ENCODE results near the gene ABHD17B.

Gene ABHD17B

DNA sequence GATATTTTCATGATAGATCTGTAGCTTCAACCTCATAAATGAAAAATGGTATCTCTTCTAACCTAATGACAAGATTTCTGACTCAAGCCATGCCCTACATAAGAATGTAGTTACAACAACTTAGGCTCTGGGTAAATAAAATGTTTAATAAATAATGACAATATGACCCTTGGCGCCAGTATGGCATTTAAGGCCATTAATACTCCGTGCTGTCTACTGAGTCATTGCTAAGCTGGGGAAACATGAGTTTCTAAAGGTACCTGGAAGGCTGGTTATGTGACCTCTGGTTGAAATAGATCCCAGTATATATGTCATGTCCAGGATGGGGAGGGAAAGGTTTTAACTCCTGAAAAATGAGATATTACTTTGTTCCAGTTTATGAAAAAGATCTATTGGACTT lies 84.7 kb downstream of the ABHD17B start:
- H3K4me1 Mint-ChIP-seq (ENCODE audit: low read depth) = peaks cover 3% of the 10 kb centered on the region
- no peaks in the 10 kb centered on the region for H3K27me3 Mint-ChIP-seq
- H3K4me3 Mint-ChIP-seq = no peak overlapping the region
- no peak overlapping the region for H3K27ac Mint-ChIP-seq
- H3K9me3 Mint-ChIP-seq (ENCODE audit: low read depth) = no peaks in the 10 kb centered on the region
- no peaks in the 10 kb centered on the region for H3K36me3 Mint-ChIP-seq

DNA sequence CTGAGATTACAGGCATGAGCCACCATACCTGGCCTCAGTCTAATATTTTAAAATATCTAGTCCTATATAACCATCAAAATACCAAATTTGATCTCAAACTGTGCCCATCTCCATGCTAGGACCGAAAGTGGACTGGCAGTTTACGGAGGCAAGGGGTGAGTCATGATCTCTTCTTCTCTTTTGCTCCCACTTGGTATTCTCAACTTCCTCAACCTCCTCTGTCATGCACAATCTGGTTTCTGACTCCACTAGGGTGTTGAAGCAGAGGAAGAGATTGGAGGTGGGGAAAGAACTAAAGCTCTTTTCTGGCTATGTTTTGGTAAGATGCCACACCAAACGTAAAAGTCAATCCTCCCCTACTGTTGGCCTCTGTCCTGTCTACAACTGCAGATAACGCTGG lies 86.7 kb downstream of the ABHD17B start:
- H3K4me1 Mint-ChIP-seq (ENCODE audit: low read depth) = peaks cover 3% of the 10 kb centered on the region
- no peak overlapping the region for H3K27ac Mint-ChIP-seq
- H3K4me3 Mint-ChIP-seq = no peak overlapping the region
- H3K27me3 Mint-ChIP-seq = no peaks in the 10 kb centered on the region
- H3K9me3 Mint-ChIP-seq (ENCODE audit: low read depth) = no peaks in the 10 kb centered on the region
- no peaks in the 10 kb centered on the region for H3K36me3 Mint-ChIP-seq

DNA sequence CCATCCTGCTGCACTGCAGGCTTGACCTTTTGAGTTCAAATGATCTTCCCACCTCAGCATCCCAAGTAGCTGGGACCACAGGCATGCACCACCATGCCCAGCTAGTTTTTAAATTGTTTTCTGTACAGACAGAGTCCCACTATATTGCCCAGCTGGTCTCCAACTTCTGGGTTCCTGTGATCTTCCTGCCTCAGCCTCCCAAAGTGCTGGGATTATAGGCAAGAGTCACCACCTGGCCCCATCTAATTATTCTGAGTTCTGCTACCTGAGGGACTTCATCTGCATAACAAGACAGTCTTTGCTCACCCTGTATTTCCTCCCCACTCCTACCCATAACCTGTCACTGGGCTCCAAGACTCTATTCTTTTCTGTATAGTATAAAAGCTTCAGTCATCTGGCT lies 88.1 kb downstream of the ABHD17B start:
- Mint-ChIP-seq H3K4me3 (no peak overlapping the region), H3K36me3 (no peaks in the 10 kb centered on the region), H3K27me3 (no peaks in the 10 kb centered on the region), H3K4me1 (ENCODE audit: low read depth) (peaks cover 8% of the 10 kb centered on the region), H3K9me3 (ENCODE audit: low read depth) (no peaks in the 10 kb centered on the region), H3K27ac (peak overlapping the region; percentile 5)

DNA sequence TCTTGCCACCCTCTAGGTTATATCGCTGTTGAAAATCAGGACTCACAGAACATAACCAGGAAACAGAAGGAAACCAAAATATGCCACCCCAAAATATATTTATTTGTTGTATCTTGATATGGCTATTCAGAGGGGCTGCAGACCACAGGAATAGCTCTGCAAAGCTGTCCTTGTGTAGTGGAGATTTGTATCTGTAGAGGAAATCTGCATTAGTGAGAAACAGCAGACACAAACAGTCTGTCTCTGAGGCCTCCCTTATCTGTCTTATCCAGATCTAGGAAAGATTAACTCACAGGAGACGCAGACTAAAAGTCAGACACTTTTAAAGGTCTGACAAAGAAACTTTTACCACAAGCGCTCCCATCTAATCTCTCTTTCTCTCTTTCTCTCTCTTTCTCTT lies 88.5 kb downstream of the ABHD17B start:
- peaks cover 10% of the 10 kb centered on the region for H3K4me1 Mint-ChIP-seq (ENCODE audit: low read depth)
- H3K27ac Mint-ChIP-seq = peak overlapping the region; percentile 5
- no peak overlapping the region for H3K4me3 Mint-ChIP-seq
- no peaks in the 10 kb centered on the region for H3K36me3 Mint-ChIP-seq
- H3K27me3 Mint-ChIP-seq = no peaks in the 10 kb centered on the region
- no peaks in the 10 kb centered on the region for H3K9me3 Mint-ChIP-seq (ENCODE audit: low read depth)

DNA sequence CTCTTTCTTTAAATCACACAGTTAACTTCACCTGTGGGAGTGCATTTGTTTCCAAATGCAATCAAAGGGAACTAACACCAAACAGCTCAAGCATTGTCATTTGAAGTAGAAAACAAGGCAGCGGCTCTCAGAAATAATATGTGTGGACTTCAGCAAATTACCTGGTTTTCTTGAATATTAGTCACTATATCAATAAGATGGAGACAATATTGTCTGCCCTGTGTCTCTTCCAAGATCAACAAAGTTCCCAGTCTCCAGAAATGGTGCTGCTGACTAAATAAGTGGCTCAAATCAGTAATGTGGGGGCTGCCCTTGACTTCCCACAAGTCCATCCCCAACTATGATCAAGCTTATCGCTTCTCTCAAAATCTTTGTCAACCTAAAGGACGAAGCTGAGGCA lies 89.6 kb downstream of the ABHD17B start:
- Mint-ChIP-seq H3K4me1 (ENCODE audit: low read depth) (peaks cover 20% of the 10 kb centered on the region), H3K27ac (no peak overlapping the region), H3K36me3 (no peaks in the 10 kb centered on the region), H3K9me3 (ENCODE audit: low read depth) (no peaks in the 10 kb centered on the region), H3K27me3 (no peaks in the 10 kb centered on the region), H3K4me3 (no peak overlapping the region)

DNA sequence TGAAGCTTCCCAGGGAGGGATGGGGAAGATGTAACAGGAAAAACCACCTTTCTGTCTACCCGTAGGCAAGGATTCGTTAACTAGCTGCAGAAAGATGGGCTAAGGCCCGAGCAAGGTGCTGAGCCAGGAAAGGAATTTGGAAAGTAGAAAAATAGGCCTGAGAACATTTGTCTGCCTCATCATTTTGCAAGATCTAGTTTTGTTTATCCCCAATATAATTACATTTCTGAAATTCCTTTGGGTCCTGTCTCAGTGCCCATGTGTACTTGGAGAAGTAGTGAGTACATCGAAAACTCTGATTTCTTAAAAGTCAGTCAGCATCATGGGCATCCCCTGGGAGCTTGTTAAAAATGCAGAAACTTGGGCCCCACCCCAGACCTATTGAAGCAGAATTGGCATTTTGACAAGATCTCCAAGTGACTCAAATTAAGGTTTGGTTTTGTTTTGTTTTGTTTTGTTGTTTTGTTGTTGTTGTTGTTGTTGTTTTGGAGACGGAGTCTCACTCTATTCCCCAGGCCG lies 90.5 kb downstream of the ABHD17B start:
- Mint-ChIP-seq H3K36me3 (no peaks in the 10 kb centered on the region), H3K4me1 (ENCODE audit: low read depth) (peaks cover 23% of the 10 kb centered on the region), H3K27me3 (no peaks in the 10 kb centered on the region), H3K27ac (no peak overlapping the region), H3K9me3 (ENCODE audit: low read depth) (no peaks in the 10 kb centered on the region), H3K4me3 (no peak overlapping the region)

DNA sequence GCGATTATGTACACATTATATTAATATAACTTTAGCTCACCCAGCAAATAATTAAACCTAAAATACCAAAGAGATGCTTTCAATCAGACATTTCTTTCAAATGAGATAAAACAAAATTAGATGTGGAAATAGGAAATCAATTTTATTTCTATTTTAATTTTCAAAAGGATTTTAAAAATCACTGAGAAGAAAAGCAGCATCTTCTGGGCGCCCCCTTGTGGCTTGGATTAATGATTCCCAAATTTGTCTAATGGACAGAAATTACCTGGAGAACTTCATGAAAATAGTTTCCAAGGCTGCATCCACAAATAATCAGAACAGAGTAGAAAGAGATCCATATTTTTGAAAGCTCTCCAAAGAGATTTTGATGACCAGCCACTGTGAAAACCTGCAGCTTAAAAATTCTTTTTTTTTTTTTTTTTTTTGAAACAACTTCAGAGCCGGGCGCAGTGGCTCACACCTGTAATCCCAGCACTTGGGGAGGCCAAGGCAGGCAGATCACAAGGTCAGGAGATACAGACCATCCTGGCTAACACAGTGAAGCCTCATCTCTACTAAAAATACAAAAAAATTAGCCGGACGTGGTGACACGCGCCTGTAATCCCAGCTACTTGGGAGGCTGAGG lies 91.8 kb downstream of the ABHD17B start:
- Mint-ChIP-seq H3K4me1 (ENCODE audit: low read depth) (peaks cover 23% of the 10 kb centered on the region), H3K9me3 (ENCODE audit: low read depth) (no peaks in the 10 kb centered on the region), H3K27me3 (no peaks in the 10 kb centered on the region), H3K4me3 (no peak overlapping the region), H3K36me3 (no peaks in the 10 kb centered on the region), H3K27ac (no peak overlapping the region)

DNA sequence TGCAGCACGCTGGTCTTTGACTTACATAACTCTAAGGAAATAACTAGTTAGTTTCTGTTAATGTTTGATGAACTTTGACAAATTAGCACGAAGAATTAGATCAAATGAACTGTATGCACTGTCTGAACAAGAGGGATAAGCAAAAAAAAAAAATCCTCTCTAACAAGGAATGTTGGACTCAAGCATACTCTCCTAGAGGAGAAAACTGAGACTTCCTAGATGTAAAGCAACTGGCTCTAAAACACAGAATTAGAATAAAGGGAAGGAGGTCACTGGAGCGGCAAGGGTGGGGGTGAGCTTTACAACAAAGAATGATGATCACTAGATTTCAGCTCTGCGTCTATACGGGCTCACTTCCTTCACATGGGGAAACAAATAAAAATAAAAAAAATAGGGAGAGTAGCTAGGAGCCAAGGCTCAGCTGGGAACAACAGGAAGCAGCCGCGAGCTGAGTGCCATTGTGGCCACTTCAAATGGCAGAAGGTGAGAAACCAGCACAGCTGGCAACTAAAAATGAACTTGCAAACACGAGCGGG lies 94.0 kb downstream of the ABHD17B start:
- H3K4me1 Mint-ChIP-seq (ENCODE audit: low read depth) = peaks cover 20% of the 10 kb centered on the region
- H3K27ac Mint-ChIP-seq = no peak overlapping the region
- peak overlapping the region; percentile 6 for H3K4me3 Mint-ChIP-seq
- H3K27me3 Mint-ChIP-seq = no peaks in the 10 kb centered on the region
- no peaks in the 10 kb centered on the region for H3K36me3 Mint-ChIP-seq
- H3K9me3 Mint-ChIP-seq (ENCODE audit: low read depth) = no peaks in the 10 kb centered on the region
